WI38 (cell line): ENCODE data around the gene LRRC53.

Experiments
- H3K4me3 ChIP-seq: 2 replicates; pipeline ENCODE4 v1.5.1; 2011; ENCODE audit warnings: low read depth, mild to moderate bottlenecking, control low read depth, low read length
- TF ChIP-seq, protein P1 (sequence below): IDR thresholded peaks from 2 replicates; pipeline ENCODE4 v1.5.1; 2012; ENCODE audit warnings: low read depth, mild to moderate bottlenecking, control low read depth, low read length

The LRRC53 gene

GRCh38 chr1:74434321-74434720, 78.1 kb downstream of the LRRC53 start:
- TF ChIP-seq, protein P1, sequence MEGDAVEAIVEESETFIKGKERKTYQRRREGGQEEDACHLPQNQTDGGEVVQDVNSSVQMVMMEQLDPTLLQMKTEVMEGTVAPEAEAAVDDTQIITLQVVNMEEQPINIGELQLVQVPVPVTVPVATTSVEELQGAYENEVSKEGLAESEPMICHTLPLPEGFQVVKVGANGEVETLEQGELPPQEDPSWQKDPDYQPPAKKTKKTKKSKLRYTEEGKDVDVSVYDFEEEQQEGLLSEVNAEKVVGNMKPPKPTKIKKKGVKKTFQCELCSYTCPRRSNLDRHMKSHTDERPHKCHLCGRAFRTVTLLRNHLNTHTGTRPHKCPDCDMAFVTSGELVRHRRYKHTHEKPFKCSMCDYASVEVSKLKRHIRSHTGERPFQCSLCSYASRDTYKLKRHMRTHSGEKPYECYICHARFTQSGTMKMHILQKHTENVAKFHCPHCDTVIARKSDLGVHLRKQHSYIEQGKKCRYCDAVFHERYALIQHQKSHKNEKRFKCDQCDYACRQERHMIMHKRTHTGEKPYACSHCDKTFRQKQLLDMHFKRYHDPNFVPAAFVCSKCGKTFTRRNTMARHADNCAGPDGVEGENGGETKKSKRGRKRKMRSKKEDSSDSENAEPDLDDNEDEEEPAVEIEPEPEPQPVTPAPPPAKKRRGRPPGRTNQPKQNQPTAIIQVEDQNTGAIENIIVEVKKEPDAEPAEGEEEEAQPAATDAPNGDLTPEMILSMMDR: no peak
- no peak overlapping the region for H3K4me3 ChIP-seq

DNA sequence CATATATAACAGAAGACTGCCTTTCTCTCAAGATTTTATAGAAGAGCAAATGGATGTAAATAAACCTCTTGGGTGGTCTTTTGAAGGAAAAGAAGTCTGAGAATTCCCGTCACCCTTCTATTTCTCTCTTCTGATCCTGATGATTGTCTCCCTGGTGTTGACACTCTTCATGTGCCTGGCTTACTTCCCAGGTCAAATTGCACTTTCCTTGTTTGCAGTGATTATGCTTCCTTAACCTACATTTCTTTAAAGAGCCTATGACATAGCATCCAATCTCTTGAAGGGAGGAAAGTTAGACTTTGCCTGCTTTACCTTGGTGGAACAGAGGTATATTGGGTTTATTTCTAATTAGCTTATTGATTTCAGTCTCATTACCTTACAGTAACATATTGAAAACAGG, 80.1 kb downstream of the LRRC53 start:
- TF ChIP-seq, protein P1: no peak
- H3K4me3 ChIP-seq: no peak overlapping the region

GRCh38 chr1:74431531-74431930, 80.9 kb downstream of the LRRC53 start:
- TF ChIP-seq, protein P1: no peak
- no peak overlapping the region for H3K4me3 ChIP-seq

DNA sequence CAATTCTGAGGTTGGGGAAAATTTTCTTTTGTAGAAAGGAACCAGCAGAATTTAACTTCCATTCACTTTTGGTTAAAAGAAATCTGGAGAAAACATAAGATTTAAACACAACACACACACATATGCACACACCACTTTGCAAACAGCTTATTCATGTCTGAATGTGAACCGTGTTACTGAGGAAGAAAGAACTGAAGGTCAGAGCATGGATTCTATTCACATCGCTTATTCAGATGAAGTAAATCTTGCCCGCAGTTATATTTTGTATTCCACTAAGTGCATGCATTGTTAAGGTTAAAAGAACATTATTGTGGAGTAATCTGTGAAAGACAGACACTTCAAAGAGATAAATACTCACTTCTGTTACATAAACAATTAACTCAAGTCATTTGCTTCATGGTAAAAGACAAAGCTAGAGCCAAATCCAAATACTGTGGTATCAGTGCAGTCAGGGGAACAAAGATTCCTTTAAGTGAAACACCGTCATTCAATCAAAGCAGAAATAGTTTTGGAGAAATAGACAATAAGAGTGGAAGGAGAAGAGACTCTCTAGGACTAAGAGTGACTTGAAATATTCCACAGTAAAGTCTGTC, 82.0 kb downstream of the LRRC53 start:
- TF ChIP-seq, protein P1: no peak

DNA sequence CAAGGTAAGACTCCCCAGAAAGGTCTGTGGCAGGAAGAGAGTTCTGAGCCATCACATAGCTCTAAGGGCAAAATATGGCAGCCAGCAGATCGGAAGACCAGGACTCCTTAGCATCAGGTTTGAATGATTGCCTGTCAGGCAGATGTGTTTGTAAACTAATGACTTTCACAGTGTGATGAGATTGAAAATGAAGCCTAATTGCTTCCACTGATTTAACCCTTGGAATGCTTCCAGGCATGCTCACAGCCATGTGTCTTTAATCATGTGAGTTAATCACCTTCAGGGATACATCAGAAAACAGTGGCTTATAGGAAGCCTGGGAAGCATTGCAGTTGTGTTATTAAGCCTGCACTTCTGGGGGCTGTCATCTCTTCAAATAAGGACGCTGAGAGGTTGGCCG, 82.8 kb downstream of the LRRC53 start:
- TF ChIP-seq, protein P1: no peak

More for the DNA sequence above, 82.0 kb downstream of the LRRC53 start:
- H3K4me3 ChIP-seq: no peak overlapping the region

GRCh38 chr1:74427681-74428080, 84.7 kb downstream of the LRRC53 start:
- TF ChIP-seq, protein P1: no peak
- no peak overlapping the region for H3K4me3 ChIP-seq

More for the DNA sequence above, 82.8 kb downstream of the LRRC53 start:
- no peak overlapping the region for H3K4me3 ChIP-seq

- TF ChIP-seq, protein P1: no peak
- H3K4me3 ChIP-seq: peak overlapping the region; percentile 26
These were observed 86.0 kb downstream of the LRRC53 start for GRCh38 chr1:74426208-74426937.
